SJSA1 (cell line): Measurements from ENCODE around the gene VSNL1. TPM values are rescaled to one million over a fixed set of nuclear protein-coding genes. Genes with fewer than 3 reads are reported as not detected.

Experiments used
- total RNA-seq: library from RNA; depleted of rRNA; stranded (reverse); fragments of >200 nt; shearing (Covaris generic); gene quantifications from 2 replicates; pipeline ENCODE4 v1.2.3, GENCODE V29; 2014; rRNA removed

VSNL1 gene
- total RNA-seq, 1 experiment from 2014 or later = 1.00 TPM

Other genes starting within 250 kb of the VSNL1 start
- gene RAD51AP2, start 22.3 kb upstream of the VSNL1 start, total RNA-seq = not detected in 2 replicates
- gene SMC6, start 213.1 kb downstream of the VSNL1 start, total RNA-seq = 35.8 and 52.2 TPM in 2 replicates
- gene GEN1, start 213.4 kb downstream of the VSNL1 start, total RNA-seq = 30.0 and 31.1 TPM in 2 replicates